A172 (cell line): ENCODE data around the gene PSEN1. TPM values are rescaled to one million over a fixed set of nuclear protein-coding genes. Genes with fewer than 3 reads are reported as not detected.

Experiments used
- DNase-seq: peaks from one replicate; pipeline ENCODE4 v3.0.0-alpha.2; 2015; ENCODE audit warnings: low spot score
- total RNA-seq: library from RNA; depleted of rRNA; stranded (reverse); fragments of >200 nt; shearing (Covaris generic); gene quantifications from 2 replicates; pipeline ENCODE4 v1.2.3, GENCODE V29; 2014; rRNA removed

PSEN1 gene
- total RNA-seq, 1 experiment from 2014 or later: 55.4 TPM

DNA sequence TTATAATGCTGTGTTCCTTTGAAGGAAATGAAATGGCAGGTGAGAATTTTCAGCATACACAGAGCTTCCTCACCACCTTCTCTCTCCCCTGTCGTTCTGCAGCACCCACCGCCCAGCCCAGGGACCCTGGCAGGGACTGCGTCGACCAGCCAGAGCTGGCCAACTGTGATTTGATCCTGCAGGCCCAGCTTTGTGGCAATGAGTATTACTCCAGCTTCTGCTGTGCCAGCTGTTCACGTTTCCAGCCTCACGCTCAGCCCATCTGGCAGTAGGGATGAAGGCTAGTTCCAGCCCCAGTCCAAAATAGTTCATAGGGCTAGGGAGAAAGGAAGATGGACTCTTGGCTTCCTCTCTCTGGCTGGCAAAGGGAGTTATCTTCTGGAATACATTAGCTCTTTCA, 136.1 kb downstream of the PSEN1 start:
- DNase-seq: no peak

Other genes starting within 250 kb of the PSEN1 start
- gene DPF3, start 242.4 kb upstream of the PSEN1 start, total RNA-seq: 1.3 and 3.2 TPM in 2 replicates
- gene DCAF4, start 210.0 kb upstream of the PSEN1 start, total RNA-seq: 32.5 and 47.9 TPM in 2 replicates
- 10.8 and 13.8 TPM in 2 replicates for gene ZFYVE1, start 109.4 kb upstream of the PSEN1 start, total RNA-seq
- gene RBM25, start 78.0 kb upstream of the PSEN1 start, total RNA-seq: 41.9 and 53.7 TPM in 2 replicates
- gene PAPLN, start 101.0 kb downstream of the PSEN1 start, total RNA-seq: 0.57 and 0.86 TPM in 2 replicates